Upper lobe of right lung (tissue), 1 donor: ENCODE results near the gene GOLGA6L7. TPM values are rescaled to one million over a fixed set of nuclear protein-coding genes. Genes with fewer than 3 reads are reported as not detected.
"Not testable (repeated sequence)": the region's sequence is repeated elsewhere in the genome, so short reads cannot be mapped to it uniquely, and the experiment has no call there.

Experiments
- ATAC-seq: fragments of 200-7000 bp; cut with Tn5 transposase; one replicate; pipeline ENCODE4 v1.9.1; 2020; ENCODE audit warnings: mild to moderate bottlenecking, moderate library complexity
- DNase-seq: peaks from one replicate; pipeline ENCODE4 v3.0.0-alpha.2; 2020
- H3K27ac ChIP-seq: fragments of 200-600 bp; one replicate; pipeline ENCODE4 v1.8.0; 2022
- H3K27me3 ChIP-seq: fragments of 200-600 bp; one replicate; pipeline ENCODE4 v1.8.0; 2022; ENCODE audit warnings: mild to moderate bottlenecking
- H3K36me3 ChIP-seq: fragments of 200-600 bp; one replicate; pipeline ENCODE4 v1.8.0; 2022
- H3K4me1 ChIP-seq: fragments of 200-600 bp; one replicate; pipeline ENCODE4 v1.8.0; 2022
- H3K4me3 ChIP-seq: fragments of 200-600 bp; one replicate; pipeline ENCODE4 v1.8.0; 2022; ENCODE audit warnings: mild to moderate bottlenecking
- H3K9me3 ChIP-seq: fragments of 200-600 bp; one replicate; pipeline ENCODE4 v1.8.0; 2022
- intact Hi-C: fragments of 100-400 bp; cut with DNase I; formaldehyde crosslinking; loops from one replicate; pipeline ENCODE4 v1.11.0; 2022
- total RNA-seq: library from RNA; stranded (reverse); fragmentation: NEBNext Ultra II Directional; extraction: Animal tissue kit (Norgen Biotek cat#: 25700); gene quantifications from one replicate; pipeline ENCODE4 v1.2.1, GENCODE V29; 2021
- TF ChIP-seq, protein P1 (sequence below): fragments of 200-600 bp; IDR thresholded peaks from one replicate; pipeline ENCODE4 v1.8.0; 2022; ENCODE audit warnings: antibody characterized with exemption
- donor health status: DM: no; HTN: yes; CAD: no; lungs with severe emphysema.

Gene GOLGA6L7
- total RNA-seq, 1 donor from 2014 or later: not detected

GRCh38 chr15:28873585-28874190, 25.2 kb upstream of the GOLGA6L7 start:
- TF ChIP-seq, protein P1, sequence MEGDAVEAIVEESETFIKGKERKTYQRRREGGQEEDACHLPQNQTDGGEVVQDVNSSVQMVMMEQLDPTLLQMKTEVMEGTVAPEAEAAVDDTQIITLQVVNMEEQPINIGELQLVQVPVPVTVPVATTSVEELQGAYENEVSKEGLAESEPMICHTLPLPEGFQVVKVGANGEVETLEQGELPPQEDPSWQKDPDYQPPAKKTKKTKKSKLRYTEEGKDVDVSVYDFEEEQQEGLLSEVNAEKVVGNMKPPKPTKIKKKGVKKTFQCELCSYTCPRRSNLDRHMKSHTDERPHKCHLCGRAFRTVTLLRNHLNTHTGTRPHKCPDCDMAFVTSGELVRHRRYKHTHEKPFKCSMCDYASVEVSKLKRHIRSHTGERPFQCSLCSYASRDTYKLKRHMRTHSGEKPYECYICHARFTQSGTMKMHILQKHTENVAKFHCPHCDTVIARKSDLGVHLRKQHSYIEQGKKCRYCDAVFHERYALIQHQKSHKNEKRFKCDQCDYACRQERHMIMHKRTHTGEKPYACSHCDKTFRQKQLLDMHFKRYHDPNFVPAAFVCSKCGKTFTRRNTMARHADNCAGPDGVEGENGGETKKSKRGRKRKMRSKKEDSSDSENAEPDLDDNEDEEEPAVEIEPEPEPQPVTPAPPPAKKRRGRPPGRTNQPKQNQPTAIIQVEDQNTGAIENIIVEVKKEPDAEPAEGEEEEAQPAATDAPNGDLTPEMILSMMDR: no peak
- DNase-seq: no peak
- Histone ChIP-seq H3K36me3 (no peaks in the 10 kb centered on the region), H3K27me3 (no peaks in the 10 kb centered on the region), H3K4me1 (no peaks in the 10 kb centered on the region), H3K9me3 (no peaks in the 10 kb centered on the region), H3K27ac (no peak overlapping the region), H3K4me3 (no peak overlapping the region)
- no peak for ATAC-seq
- intact Hi-C loops: no loop called here

DNA sequence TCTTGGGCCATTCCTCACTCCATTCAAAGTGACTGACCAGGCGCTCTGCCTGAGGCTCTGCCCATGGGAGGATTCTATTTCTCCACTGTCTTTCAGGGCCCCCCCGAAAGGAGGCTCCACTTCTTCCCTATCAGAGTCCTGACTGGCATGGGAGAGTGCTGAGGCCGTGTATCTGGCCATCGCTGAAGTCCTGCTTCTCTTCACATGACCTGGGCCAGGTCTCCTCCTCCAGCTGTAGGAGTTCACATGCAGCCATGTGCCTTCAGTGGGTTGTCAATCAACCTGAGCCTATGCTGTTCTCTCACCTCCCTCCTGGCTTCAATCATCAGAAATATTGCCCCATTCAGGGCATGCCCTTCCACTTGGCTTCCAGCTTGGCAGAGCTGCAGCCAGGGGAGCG, 24.6 kb upstream of the GOLGA6L7 start:
- Histone ChIP-seq H3K27ac (no peak overlapping the region), H3K9me3 (no peaks in the 10 kb centered on the region), H3K36me3 (no peaks in the 10 kb centered on the region), H3K27me3 (no peaks in the 10 kb centered on the region), H3K4me1 (no peaks in the 10 kb centered on the region), H3K4me3 (no peak overlapping the region)
- DNase-seq (no peak), ATAC-seq (no peak)
- intact Hi-C loops: no loop called here
- TF ChIP-seq, protein P1: no peak

- H3K4me3 ChIP-seq: no peak overlapping the region
- H3K9me3 ChIP-seq: no peaks in the 10 kb centered on the region
- TF ChIP-seq, protein P1: no peak
- DNase-seq (no peak), ATAC-seq (no peak)
- intact Hi-C loops: no loop called here
- H3K27me3 ChIP-seq: no peaks in the 10 kb centered on the region
- no peaks in the 10 kb centered on the region for H3K4me1 ChIP-seq
- H3K27ac ChIP-seq: no peak overlapping the region
- no peaks in the 10 kb centered on the region for H3K36me3 ChIP-seq
Observed at GRCh38 chr15:28871168-28871567, 22.7 kb upstream of the GOLGA6L7 start.

DNA sequence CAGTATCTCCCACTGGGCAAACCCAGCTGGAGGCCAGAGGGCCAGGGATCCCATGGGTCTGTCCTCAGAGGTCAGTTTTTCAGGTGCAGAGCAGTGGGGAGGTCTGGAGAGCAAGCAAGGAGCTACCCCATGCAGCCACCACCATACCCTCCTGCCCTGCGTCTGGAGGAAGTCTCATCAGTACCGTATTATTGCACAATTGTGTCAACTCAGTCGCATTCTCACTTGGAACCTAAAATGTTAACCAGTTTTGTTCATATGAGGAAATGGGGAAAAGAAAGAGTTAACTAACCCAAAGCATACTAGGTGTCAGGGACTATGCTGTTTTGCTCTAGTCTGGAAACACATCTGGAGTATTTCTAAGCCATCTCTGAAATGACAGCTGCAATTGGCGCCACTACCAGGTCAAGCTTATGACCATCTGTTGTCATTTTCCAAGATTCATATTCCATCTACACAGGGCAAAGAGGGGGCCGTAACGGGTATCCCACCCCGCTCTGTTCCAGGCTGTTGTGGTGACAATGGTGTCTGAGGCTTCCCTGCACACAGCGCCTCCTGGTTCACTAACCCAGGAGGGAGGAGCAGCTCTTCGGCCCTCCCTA, 20.4 kb upstream of the GOLGA6L7 start:
- H3K36me3 ChIP-seq: no peaks in the 10 kb centered on the region
- no peak overlapping the region for H3K27ac ChIP-seq
- TF ChIP-seq, protein P1: no peak
- intact Hi-C loops: no loop called here
- H3K27me3 ChIP-seq: no peaks in the 10 kb centered on the region
- no peaks in the 10 kb centered on the region for H3K4me1 ChIP-seq
- H3K4me3 ChIP-seq: no peak overlapping the region
- no peaks in the 10 kb centered on the region for H3K9me3 ChIP-seq
- peak; percentile 7 for DNase-seq
- ATAC-seq: no peak

GRCh38 chr15:28861589-28862293, 13.3 kb upstream of the GOLGA6L7 start:
- H3K4me3 ChIP-seq, H3K9me3 ChIP-seq, H3K4me1 ChIP-seq, H3K27ac ChIP-seq, intact Hi-C loops, H3K36me3 ChIP-seq, H3K27me3 ChIP-seq, DNase-seq, ATAC-seq: not testable (repeated sequence)

DNA sequence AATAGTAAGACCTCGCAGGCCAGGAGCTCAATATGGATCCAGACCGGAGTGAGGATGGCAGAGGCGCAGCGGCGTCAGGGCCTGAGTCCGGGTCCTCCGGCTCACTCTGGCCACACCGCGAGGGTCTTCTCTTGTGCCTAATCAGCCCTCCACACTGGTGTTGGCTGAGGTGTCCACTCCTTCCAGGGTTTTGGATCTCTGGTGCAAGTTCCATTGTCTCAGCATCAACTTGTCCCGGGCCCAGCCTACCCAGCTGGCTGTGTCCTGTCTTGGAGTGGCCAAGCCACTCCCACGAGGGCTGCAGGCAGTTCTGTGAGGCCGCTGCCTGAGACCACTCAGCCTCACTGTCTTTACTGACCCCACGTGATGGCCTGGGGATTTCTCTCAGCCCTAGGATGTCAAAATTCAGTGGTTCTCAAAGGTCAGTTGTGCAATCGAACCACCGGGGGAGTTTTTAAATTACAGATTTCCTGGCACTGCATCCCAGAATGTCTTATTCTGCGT, 12.6 kb upstream of the GOLGA6L7 start:
- Histone ChIP-seq H3K27ac (no peak overlapping the region), H3K4me3 (no peak overlapping the region), H3K9me3 (no peaks in the 10 kb centered on the region), H3K4me1 (no peaks in the 10 kb centered on the region), H3K27me3 (no peaks in the 10 kb centered on the region), H3K36me3 (no peaks in the 10 kb centered on the region)
- DNase-seq: no peak
- intact Hi-C loops: no loop called here
- ATAC-seq: peak; percentile 74
- TF ChIP-seq, protein P1: no peak

DNA sequence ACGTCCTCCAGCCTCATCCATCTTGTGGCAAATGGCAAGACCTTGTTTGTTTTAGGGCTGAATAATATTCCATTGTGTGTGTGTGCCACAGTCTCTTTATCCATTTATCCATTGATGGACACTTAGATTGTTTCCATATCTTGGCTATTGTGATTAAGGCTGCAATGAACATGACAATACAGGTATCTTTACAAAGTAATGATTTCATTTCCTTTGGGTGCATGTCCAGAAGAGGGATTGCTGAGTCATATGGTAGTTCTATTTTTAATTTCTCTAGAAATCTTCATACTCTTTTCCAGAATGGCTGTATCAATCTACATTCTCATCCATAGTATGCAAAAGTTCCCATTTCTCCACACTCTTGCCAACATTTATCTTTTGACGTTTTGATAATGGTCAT, 6.1 kb upstream of the GOLGA6L7 start:
- H3K27me3 ChIP-seq, ATAC-seq, DNase-seq, H3K27ac ChIP-seq, intact Hi-C loops, H3K9me3 ChIP-seq, H3K4me3 ChIP-seq, H3K4me1 ChIP-seq, H3K36me3 ChIP-seq: not testable (repeated sequence)

GRCh38 chr15:28853654-28854053, 5.2 kb upstream of the GOLGA6L7 start:
- H3K4me3 ChIP-seq, H3K27me3 ChIP-seq, ATAC-seq, intact Hi-C loops, H3K27ac ChIP-seq, H3K36me3 ChIP-seq, H3K4me1 ChIP-seq, DNase-seq, H3K9me3 ChIP-seq: not testable (repeated sequence)

DNA sequence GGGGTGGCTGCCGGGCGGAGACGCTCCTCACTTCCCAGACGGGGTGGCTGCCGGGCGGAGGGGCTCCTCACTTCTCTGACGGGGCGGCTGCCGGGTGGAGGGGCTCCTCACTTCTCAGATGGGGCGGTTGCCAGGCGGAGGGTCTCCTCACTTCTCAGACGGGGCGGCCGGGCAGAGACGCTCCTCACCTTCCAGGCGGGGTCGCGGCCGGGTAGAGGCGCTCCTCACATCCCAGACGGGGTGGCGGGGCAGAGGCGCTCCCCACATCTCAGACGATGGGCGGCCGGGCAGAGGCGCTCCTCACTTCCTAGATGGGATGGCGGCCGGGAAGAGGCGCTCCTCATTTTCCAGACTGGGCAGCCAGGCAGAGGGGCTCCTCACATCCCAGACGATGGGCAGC, 1.3 kb upstream of the GOLGA6L7 start:
- ATAC-seq, intact Hi-C loops, DNase-seq, H3K9me3 ChIP-seq, H3K27ac ChIP-seq, H3K36me3 ChIP-seq, H3K4me3 ChIP-seq, H3K4me1 ChIP-seq, H3K27me3 ChIP-seq: not testable (repeated sequence)
